ENCODE results near the gene RAB3GAP2.

DNA sequence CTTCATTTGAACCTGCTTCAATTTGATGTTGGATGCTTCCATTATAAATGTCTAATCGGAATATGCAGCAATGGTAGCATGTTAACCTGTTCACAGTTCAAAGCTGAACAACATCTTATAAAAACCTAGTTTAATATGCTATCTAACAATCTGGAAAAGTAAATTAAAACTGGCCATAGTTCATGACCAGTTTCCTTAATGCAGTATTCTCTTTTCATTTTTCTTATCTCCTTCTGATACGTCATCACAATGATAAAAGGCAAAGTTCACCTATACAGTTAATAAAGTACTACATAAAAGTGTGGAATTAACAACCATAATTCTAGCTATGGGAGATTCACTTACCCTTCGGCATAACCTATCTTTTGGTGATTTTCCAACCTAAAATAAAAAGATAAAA, 113.2 kb downstream of the RAB3GAP2 start:
- TF ChIP-seq, protein P1, sequence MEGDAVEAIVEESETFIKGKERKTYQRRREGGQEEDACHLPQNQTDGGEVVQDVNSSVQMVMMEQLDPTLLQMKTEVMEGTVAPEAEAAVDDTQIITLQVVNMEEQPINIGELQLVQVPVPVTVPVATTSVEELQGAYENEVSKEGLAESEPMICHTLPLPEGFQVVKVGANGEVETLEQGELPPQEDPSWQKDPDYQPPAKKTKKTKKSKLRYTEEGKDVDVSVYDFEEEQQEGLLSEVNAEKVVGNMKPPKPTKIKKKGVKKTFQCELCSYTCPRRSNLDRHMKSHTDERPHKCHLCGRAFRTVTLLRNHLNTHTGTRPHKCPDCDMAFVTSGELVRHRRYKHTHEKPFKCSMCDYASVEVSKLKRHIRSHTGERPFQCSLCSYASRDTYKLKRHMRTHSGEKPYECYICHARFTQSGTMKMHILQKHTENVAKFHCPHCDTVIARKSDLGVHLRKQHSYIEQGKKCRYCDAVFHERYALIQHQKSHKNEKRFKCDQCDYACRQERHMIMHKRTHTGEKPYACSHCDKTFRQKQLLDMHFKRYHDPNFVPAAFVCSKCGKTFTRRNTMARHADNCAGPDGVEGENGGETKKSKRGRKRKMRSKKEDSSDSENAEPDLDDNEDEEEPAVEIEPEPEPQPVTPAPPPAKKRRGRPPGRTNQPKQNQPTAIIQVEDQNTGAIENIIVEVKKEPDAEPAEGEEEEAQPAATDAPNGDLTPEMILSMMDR (IDR thresholded peaks at IDR 0.05): no peak
- no peak for TF ChIP-seq POLR2A (IDR thresholded peaks at IDR 0.05)

Measured in gastroesophageal sphincter (tissue), 3 donors.